ENCODE measurements around the gene ST7L.

Gene ST7L

DNA sequence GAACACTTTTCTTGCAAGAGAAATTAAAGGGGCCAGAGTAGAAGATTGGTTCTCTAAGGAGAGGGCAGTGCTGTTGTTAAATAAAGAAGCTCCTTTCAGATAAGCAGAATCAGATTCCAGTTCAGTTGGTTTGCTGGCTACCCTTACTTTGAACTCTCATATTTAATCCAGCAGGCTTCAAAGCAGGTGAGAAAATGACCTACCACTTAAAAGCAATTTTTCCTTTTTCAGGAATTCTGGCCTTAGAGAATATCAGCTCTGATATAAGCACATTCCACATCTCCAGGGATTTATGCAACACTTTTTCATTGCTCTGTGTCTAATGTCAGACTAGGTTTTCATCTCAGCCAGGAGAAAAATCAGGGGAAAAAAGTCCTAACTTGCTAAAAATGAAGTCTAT lies 81.5 kb downstream of the ST7L start:
- no peak for ATAC-seq
- TF ChIP-seq ARNTL (CRISPR knock-in tag; IDR thresholded peaks at IDR 0.05; ENCODE audit: borderline replicate concordance, low read depth) (no peak), TOX (CRISPR knock-in tag; IDR thresholded peaks at IDR 0.05; ENCODE audit: borderline replicate concordance) (no peak), CSDC2 (CRISPR knock-in tag; IDR thresholded peaks at IDR 0.05) (no peak), ISL1 (CRISPR knock-in tag; IDR thresholded peaks at IDR 0.05) (peak; percentile 38; the same call in 1 of the 2 replicates), ZNF565 (CRISPR knock-in tag; conservative IDR thresholded peaks at IDR 0.05; ENCODE audit: low read depth) (no peak)
- TF ChIP-seq, protein P1, sequence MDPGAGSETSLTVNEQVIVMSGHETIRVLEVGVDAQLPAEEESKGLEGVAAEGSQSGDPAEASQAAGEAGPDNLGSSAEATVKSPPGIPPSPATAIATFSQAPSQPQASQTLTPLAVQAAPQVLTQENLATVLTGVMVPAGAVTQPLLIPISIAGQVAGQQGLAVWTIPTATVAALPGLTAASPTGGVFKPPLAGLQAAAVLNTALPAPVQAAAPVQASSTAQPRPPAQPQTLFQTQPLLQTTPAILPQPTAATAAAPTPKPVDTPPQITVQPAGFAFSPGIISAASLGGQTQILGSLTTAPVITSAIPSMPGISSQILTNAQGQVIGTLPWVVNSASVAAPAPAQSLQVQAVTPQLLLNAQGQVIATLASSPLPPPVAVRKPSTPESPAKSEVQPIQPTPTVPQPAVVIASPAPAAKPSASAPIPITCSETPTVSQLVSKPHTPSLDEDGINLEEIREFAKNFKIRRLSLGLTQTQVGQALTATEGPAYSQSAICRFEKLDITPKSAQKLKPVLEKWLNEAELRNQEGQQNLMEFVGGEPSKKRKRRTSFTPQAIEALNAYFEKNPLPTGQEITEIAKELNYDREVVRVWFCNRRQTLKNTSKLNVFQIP (CRISPR knock-in tag; IDR thresholded peaks at IDR 0.05; ENCODE audit: borderline replicate concordance, low read depth): no peak

DNA sequence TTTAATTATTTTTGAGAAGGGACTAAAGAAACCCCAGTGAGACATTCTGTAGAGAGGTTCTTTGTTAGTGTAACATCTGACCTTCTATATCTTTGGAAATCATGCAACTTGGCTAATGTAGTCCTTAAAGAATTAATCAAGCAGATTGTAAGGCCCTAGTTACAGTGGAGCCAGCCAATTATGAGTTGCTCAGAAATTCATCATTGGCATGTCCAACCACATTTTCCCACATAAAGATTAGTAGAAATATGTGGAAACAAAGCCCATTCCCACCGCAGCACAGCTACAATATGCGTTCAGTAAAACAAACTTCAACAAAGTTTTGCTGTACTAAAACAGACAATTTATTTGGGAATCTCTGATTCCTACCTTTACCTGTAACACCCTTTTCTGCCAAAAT lies 82.4 kb downstream of the ST7L start:
- TF ChIP-seq, protein P2, sequence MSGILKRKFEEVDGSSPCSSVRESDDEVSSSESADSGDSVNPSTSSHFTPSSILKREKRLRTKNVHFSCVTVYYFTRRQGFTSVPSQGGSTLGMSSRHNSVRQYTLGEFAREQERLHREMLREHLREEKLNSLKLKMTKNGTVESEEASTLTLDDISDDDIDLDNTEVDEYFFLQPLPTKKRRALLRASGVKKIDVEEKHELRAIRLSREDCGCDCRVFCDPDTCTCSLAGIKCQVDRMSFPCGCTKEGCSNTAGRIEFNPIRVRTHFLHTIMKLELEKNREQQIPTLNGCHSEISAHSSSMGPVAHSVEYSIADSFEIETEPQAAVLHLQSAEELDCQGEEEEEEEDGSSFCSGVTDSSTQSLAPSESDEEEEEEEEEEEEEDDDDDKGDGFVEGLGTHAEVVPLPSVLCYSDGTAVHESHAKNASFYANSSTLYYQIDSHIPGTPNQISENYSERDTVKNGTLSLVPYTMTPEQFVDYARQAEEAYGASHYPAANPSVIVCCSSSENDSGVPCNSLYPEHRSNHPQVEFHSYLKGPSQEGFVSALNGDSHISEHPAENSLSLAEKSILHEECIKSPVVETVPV (CRISPR knock-in tag; IDR thresholded peaks at IDR 0.05): no peak
- peak; percentile 47 for TF ChIP-seq ISL1 (CRISPR knock-in tag; IDR thresholded peaks at IDR 0.05)
- ATAC-seq: no peak

DNA sequence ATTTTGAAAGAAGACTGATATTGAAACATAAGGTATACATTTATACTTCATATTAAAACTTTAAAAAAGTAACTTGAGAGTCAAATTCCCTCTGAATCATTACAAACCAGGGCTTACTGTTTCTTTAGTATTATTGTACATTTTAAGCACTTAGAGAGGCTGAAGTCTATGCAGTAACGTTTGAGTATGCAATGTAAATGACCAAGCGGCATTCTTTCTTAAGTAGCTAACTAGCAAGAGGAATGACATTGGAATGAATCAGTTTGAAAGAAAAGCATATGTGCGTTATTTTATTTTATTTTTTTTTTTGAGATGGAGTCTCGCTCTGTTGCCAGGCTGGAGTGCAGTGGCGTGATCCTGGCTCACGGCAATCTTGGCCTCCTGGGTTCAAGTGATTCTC lies 85.9 kb downstream of the ST7L start:
- peak; percentile 85 for ATAC-seq
- no peak for TF ChIP-seq ZC3H10 (CRISPR knock-in tag; IDR thresholded peaks at IDR 0.05)
- no peak for TF ChIP-seq ZFP3 (CRISPR knock-in tag; IDR thresholded peaks at IDR 0.05)
- TF ChIP-seq, protein P3, sequence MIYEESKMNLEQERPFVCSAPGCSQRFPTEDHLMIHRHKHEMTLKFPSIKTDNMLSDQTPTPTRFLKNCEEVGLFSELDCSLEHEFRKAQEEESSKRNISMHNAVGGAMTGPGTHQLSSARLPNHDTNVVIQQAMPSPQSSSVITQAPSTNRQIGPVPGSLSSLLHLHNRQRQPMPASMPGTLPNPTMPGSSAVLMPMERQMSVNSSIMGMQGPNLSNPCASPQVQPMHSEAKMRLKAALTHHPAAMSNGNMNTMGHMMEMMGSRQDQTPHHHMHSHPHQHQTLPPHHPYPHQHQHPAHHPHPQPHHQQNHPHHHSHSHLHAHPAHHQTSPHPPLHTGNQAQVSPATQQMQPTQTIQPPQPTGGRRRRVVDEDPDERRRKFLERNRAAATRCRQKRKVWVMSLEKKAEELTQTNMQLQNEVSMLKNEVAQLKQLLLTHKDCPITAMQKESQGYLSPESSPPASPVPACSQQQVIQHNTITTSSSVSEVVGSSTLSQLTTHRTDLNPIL (CRISPR knock-in tag; IDR thresholded peaks at IDR 0.05; ENCODE audit: low read depth): no peak
- TF ChIP-seq, protein P4, sequence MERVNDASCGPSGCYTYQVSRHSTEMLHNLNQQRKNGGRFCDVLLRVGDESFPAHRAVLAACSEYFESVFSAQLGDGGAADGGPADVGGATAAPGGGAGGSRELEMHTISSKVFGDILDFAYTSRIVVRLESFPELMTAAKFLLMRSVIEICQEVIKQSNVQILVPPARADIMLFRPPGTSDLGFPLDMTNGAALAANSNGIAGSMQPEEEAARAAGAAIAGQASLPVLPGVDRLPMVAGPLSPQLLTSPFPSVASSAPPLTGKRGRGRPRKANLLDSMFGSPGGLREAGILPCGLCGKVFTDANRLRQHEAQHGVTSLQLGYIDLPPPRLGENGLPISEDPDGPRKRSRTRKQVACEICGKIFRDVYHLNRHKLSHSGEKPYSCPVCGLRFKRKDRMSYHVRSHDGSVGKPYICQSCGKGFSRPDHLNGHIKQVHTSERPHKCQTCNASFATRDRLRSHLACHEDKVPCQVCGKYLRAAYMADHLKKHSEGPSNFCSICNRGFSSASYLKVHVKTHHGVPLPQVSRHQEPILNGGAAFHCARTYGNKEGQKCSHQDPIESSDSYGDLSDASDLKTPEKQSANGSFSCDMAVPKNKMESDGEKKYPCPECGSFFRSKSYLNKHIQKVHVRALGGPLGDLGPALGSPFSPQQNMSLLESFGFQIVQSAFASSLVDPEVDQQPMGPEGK (CRISPR knock-in tag; IDR thresholded peaks at IDR 0.05; ENCODE audit: borderline replicate concordance): no peak
- TF ChIP-seq, protein P2 (CRISPR knock-in tag; IDR thresholded peaks at IDR 0.05): no peak
- TF ChIP-seq, protein P5, sequence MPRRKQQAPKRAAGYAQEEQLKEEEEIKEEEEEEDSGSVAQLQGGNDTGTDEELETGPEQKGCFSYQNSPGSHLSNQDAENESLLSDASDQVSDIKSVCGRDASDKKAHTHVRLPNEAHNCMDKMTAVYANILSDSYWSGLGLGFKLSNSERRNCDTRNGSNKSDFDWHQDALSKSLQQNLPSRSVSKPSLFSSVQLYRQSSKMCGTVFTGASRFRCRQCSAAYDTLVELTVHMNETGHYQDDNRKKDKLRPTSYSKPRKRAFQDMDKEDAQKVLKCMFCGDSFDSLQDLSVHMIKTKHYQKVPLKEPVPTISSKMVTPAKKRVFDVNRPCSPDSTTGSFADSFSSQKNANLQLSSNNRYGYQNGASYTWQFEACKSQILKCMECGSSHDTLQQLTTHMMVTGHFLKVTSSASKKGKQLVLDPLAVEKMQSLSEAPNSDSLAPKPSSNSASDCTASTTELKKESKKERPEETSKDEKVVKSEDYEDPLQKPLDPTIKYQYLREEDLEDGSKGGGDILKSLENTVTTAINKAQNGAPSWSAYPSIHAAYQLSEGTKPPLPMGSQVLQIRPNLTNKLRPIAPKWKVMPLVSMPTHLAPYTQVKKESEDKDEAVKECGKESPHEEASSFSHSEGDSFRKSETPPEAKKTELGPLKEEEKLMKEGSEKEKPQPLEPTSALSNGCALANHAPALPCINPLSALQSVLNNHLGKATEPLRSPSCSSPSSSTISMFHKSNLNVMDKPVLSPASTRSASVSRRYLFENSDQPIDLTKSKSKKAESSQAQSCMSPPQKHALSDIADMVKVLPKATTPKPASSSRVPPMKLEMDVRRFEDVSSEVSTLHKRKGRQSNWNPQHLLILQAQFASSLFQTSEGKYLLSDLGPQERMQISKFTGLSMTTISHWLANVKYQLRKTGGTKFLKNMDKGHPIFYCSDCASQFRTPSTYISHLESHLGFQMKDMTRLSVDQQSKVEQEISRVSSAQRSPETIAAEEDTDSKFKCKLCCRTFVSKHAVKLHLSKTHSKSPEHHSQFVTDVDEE (CRISPR knock-in tag; IDR thresholded peaks at IDR 0.05): no peak
- TF ChIP-seq ZFP30 (CRISPR knock-in tag; IDR thresholded peaks at IDR 0.05): no peak
- TF ChIP-seq RARB (CRISPR knock-in tag; IDR thresholded peaks at IDR 0.05): no peak
- TF ChIP-seq ESRRG (CRISPR knock-in tag; IDR thresholded peaks at IDR 0.05): no peak
- no peak for TF ChIP-seq PPARA (CRISPR knock-in tag; IDR thresholded peaks at IDR 0.05; ENCODE audit: borderline replicate concordance)
- no peak for TF ChIP-seq SNAI2 (CRISPR knock-in tag; IDR thresholded peaks at IDR 0.05)
- TF ChIP-seq ZNF70 (CRISPR knock-in tag; IDR thresholded peaks at IDR 0.05): no peak
- TF ChIP-seq, protein P1 (CRISPR knock-in tag; IDR thresholded peaks at IDR 0.05; ENCODE audit: borderline replicate concordance, low read depth): no peak
- TF ChIP-seq ZNF565 (CRISPR knock-in tag; conservative IDR thresholded peaks at IDR 0.05; ENCODE audit: low read depth): no peak
- no peak; the same call in 1 of the 2 replicates for TF ChIP-seq ISL1 (CRISPR knock-in tag; IDR thresholded peaks at IDR 0.05)
- no peak for TF ChIP-seq TCF4 (CRISPR knock-in tag; IDR thresholded peaks at IDR 0.05; ENCODE audit: borderline replicate concordance)
- TF ChIP-seq ARNTL (CRISPR knock-in tag; IDR thresholded peaks at IDR 0.05; ENCODE audit: borderline replicate concordance, low read depth): no peak
- TF ChIP-seq ZNF8 (CRISPR knock-in tag; IDR thresholded peaks at IDR 0.05): no peak
- no peak for TF ChIP-seq CSDC2 (CRISPR knock-in tag; IDR thresholded peaks at IDR 0.05)
- no peak for TF ChIP-seq GLIS3 (CRISPR knock-in tag; IDR thresholded peaks at IDR 0.05)

Measured in SK-N-SH treated with all-trans-retinoic acid at 6 μM for 48 hours (cell line).